GM19452 (cell line): ENCODE measurements around the gene PTGFRN.

ENCODE experiments used
- ATAC-seq: cut with Tn5 transposase; IDR thresholded peaks from one replicate; pipeline ENCODE4 v1.9.1; 2021; ENCODE audit not compliant: unreplicated experiment

Gene PTGFRN

DNA sequence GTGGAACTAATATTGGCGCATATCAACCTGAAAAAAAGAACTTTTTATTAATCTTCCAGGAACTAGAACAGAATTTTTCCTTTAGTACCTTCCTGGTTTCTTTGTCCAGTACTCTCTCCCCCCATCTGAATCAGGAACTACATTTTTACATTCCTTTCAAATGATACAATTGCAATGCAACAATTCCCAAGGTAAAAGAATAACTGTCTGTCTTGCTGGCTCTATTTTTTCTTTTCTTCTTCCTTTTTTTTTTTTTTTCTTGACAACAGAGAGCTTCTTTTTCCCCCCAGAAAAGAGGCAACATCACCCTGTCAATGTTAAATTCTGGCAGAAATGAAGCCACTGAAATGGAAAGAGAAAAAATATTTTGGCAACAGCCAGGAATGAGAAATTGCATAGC is 87.3 kb downstream of the PTGFRN start:
- ATAC-seq: no peak

- no peak for ATAC-seq
Observed at GRCh38 chr1:116997636-116998035, 87.9 kb downstream of the PTGFRN start.

GRCh38 chr1:116999596-116999995 is 89.9 kb downstream of the PTGFRN start:
- no peak for ATAC-seq

DNA sequence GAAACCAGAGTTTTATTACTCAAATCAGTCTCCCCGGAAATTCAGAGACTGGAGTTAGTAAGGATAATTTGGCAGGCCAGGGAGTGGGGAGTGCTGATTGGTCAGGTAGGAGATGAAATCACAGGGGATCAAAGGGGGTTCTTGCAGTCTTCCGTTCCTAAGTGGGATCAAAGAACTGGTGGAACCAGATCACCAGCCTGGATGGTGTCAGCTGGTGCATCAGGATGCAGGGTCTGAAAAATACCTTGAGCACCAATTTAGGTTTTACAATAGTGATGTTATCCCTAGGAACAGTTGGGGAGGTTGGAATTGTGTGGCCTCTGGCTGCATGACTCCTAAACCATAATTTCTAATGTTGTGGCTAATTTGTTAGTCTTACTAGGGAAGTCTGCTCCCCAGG is 90.4 kb downstream of the PTGFRN start:
- ATAC-seq: no peak

DNA sequence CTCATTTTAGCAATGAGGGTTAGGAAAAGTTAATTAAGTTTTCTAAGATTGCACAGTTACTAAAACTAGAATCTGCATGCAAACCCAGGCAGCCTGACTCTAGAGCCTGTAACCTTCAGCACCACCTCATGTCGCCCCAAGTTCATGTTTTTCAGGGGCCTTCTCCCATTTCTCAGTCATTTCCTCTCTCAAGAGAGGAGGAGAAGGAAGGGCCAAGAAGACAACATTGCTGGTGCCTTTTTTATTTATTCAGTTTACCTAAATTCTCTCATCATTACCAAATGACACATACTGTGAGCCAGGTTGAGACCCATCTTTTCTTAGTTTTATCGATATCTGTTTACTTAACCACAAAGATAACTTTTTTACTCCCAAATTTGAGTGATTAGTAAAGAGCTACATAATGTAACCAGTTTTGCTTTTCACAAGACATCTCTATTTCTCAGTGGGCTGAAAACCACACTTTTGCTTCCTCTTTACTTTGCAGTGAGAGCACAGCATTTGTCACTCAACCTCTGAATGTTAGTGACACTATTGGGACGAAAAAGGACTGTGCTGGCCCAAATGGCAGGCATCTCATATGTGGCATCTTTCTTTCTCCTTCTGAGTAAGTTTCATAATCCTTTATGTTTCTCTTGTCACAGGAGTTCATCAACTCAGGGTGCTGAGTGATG is 91.7 kb downstream of the PTGFRN start, which contains the start of gene CD101:
Gene CD101, plus strand, starts transcription at position 507 of the 674 bp plus-strand sequence. Its CDS starts 58 bp downstream, at position 565.
- peak; percentile 94 for ATAC-seq

GRCh38 chr1:117003223-117003875 is 93.6 kb downstream of the PTGFRN start:
- ATAC-seq: no peak

DNA sequence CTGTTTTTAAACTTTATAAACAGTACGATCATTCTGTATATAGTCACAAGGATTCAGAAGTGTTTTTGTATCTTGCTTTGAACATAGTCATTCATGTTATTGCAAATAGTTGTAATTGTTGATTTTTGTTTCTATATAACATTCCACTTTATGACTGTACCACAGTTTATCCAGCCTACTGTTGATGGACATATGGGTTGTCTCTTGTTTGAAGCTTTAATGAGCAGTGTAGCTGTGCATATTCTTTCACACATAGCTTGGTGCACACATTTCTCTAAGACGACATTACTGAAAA is 98.0 kb downstream of the PTGFRN start:
- ATAC-seq: no peak

- no peak for ATAC-seq
Observed at GRCh38 chr1:117008656-117009055, 98.9 kb downstream of the PTGFRN start.

DNA sequence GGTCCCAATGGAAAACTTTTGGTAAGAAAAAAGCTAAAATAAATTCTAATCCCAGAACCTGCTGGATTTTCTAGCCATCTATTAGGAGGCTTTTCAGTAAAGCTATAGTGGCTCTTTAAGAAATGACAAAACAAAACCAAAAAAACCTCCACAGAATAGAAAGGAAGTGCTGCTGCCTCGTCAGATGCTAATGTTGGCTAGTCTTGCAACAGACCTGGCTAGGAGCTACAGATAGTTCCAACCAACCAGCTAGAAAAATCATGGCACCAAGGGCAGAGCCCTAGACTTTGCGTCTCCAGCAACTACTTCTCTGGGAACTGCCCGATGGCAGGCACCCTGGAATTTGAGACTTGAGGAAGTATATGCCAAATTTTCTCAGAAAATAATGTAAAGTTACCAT is 99.4 kb downstream of the PTGFRN start:
- ATAC-seq: no peak

- no peak for ATAC-seq
Observed at GRCh38 chr1:117010310-117010969, 100.7 kb downstream of the PTGFRN start.

DNA sequence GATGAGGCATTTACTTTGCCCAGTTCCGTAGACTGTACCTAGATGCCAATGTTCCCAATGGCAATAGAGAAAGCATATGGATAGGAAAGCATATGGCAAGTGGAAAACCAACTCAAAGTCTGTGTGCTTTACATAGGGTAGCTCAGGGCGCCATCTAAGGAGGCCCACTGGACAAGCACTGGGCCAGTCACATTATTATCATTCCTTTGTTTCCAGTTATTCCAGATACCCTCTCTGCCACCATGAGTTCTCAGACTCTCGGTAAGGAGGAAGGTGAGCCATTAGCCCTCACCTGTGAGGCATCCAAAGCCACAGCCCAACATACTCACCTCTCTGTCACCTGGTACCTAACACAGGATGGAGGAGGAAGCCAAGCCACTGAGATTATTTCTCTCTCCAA is 101.6 kb downstream of the PTGFRN start:
- ATAC-seq: no peak

- no peak for ATAC-seq
Observed at GRCh38 chr1:117013309-117013858, 103.7 kb downstream of the PTGFRN start.

DNA sequence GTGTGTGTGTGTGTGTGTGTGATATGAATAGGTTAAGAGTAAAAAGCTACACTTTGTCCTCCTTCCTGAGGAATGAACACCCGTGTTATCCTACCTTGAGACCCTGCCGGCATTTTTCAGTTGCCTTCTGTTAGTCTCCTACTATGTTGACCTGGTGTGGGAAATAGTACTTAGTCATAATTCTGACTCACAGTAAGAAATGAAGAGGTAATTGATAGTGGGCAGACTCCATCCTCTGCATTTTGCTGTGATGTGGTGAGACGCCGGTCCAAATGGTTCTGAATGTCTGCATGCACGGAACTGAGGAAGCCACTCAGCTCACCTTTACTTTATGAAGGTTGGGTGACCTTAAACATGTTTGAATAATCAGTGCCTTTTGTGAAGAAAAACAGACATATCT is 104.5 kb downstream of the PTGFRN start:
- no peak for ATAC-seq

DNA sequence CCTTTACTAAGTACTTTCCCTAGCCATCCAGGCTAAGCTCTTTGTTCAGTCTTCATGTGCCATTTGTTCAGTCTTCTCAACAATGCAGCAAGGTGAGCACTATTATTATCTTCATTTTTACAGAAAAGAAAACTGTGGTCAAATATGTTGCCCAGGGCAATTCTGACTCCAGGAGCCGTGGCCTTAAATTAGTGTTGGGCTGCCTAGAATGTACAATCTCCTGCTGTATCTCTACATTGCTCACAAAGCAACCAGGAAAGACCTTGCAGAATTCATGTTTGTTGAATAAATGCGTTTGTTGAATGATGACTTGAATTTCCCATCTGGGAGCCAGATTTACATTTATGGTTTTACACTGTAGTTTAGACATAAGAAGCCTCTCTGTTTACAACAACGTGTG is 106.0 kb downstream of the PTGFRN start:
- ATAC-seq: no peak

- ATAC-seq: no peak
Observed at GRCh38 chr1:117017062-117017461, 107.3 kb downstream of the PTGFRN start.

- no peak for ATAC-seq
Observed at GRCh38 chr1:117017648-117018047, 107.9 kb downstream of the PTGFRN start.

GRCh38 chr1:117020526-117021156 is 110.9 kb downstream of the PTGFRN start:
- no peak for ATAC-seq

DNA sequence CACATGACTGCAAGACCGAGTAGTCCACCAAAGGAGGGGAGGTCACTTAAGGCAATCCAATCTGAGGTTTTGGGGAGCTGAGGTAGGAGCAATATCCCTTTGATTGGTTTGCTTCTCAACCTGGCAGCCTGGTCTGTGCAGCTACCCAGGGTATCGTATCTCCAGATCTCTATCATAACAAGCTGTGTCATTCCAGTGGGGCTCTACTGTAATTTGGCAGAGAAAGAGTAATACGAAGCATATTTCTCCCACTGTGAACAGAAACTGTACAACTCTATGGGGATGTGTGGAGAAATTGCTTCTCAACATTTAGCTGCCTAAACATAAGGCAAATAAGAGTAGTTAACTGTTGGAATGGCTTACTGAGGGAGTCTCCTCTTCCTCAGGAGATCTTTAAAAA is 112.4 kb downstream of the PTGFRN start:
- no peak for ATAC-seq

- ATAC-seq: no peak
Observed at GRCh38 chr1:117025568-117025967, 115.9 kb downstream of the PTGFRN start.

DNA sequence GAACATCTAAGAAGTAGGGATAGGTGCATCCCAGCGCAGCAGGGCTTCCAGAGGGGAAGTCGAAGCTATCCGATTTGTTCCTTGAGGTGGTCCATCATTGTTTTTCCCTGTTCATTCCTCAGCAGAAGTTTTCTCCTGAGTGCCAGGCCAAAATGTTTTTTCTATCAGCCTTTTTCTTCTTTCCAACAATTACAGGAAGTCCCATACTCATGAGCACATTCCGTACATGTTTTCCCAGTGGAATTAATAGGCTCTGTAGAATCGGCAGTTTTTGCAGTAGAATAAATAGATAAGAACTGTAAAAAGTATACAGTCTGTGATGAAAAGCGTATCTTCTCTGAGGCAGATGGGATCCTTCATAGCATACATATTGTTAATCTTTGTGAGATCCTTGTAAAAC is 116.6 kb downstream of the PTGFRN start:
- no peak for ATAC-seq

DNA sequence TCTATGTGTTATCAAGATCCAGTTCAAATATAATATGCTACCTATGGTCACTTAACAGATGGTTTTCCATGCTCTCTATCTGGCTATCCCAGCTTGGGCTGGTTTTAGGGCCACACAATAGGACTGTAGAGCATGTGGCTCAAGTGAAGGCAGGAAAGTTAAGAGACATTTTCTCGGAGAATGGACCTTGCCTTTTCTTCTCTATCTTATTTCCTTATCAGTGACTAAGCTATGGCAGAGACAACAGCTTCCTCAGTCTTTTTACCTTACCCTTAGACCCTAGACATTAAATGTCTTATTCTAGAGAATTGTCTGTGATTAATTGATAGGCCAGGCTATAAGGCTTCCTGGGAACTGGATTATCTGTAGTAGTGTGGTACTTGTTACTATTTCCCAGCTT is 120.0 kb downstream of the PTGFRN start:
- ATAC-seq: no peak
